Activated effector memory CD4-positive, alpha-beta T cell treated with anti-CD3 and anti-CD28 coated beads, Interleukin-2, amount 50 U/mL, for 16 hours (primary cell): Measurements from ENCODE around the gene INTS14.
A peak's percentile ranks its signal among the peaks of the same experiment; 100 is the strongest.

Source experiments
- DNase-seq: peaks from one replicate; pipeline ENCODE4 v3.0.0-alpha.2; 2020

INTS14 gene

GRCh38 chr15:65610871-65611718 is at the start of gene INTS14:
TSS of gene INTS14 (minus strand) at chr15:65611131. CDS start at chr15:65607380, 3,751 bp downstream.
- peak; percentile 97 for DNase-seq

DNA sequence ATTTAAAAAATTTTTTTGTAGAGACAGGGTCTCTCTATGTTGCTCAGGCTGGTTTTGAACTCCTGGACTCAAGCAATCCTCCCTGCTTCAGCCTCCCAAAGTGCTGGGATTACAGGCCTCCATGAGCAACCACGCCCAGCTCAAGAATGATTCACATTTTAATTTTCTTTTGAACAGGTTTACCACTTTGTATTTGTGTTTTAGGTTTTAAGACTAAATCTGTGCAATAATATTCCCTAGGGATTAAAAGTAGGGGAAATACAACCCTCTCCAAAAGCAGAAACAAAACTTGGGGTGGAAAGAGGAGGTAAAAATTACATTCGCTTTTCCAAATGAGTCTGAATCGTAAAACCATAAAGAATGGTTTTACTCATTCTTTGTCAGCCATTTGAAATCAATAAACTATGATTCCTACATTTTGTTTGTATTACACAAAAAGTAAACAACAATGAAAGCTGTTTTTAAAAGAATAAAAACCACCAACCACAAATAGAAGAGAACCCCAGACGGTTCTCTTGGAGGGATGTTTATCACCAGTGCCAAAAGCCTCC is 48.6 kb upstream of the INTS14 start:
- no peak for DNase-seq

GRCh38 chr15:65655457-65655856 is 44.5 kb upstream of the INTS14 start:
- no peak for DNase-seq

- DNase-seq, result no peak
Observed at GRCh38 chr15:65655026-65655425, 44.1 kb upstream of the INTS14 start.

- no peak for DNase-seq
Observed at GRCh38 chr15:65653801-65654521, 43.0 kb upstream of the INTS14 start.

DNA sequence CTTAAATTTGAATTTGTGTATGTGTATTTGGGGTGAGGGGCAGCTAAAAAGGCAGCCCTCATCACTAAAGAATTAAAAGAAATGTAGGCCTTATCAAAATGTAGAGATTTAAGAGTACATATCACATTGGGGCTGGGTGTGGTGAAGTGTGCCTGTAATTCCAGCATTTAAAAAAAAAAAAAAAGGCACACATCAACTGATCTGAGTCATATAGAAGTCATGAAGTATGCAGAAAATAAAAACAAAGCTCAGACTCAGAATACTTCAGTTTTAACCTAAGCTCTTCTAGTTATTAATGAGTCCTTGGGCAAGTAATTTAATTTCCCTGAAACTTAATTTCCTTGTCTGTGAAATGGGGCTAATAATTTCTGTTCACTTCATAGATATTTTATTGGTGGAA is 42.4 kb upstream of the INTS14 start:
- DNase-seq, result no peak

DNA sequence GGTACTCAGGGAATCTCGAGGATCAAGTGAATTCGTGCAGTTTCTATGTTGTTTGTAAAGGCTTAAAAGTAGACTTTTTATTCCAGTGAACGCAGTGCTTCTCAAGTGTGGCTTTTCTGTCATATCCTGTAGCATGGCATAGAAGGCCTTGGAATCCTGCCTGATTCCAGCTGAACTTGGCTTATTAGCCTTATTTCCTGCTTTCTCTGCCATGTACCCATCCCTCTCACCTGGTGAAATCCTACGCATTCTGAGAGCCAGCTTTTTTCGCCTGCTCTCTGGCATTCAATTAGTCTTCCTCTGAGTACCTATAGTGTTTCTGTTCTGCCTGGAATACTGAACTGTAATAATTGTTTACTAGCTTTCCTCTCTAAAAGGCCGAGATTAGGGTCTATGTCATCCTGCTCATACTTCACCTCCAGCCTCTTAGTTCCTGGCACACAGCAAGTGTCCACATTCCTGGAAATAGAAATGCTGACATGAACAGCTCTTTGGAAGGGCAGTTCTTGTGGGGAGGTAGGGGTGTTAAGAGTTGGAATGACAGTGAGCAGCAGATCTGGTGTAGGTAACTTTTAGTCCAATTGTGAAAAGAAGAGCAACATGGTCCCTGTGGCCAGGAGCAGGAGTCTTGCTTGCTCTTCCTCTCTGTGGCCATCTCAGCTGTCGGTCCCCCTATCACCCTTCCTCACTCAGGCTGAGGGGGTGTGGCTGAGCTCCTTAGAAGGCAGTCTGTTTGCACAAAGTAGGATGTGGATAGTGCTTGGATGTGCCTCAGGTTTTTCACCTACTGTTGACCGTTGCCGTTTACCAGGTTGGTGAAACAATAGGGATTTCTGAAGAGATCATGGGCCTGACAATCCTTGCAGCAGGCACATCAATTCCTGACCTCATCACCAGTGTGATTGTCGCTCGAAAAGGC is 41.2 kb upstream of the INTS14 start:
- no peak for DNase-seq

- no peak for DNase-seq
Observed at GRCh38 chr15:65651042-65651322, 40.1 kb upstream of the INTS14 start.

- DNase-seq, result no peak
Observed at GRCh38 chr15:65650312-65651041, 39.5 kb upstream of the INTS14 start.

GRCh38 chr15:65646486-65646885 is 35.6 kb upstream of the INTS14 start:
- no peak for DNase-seq

DNA sequence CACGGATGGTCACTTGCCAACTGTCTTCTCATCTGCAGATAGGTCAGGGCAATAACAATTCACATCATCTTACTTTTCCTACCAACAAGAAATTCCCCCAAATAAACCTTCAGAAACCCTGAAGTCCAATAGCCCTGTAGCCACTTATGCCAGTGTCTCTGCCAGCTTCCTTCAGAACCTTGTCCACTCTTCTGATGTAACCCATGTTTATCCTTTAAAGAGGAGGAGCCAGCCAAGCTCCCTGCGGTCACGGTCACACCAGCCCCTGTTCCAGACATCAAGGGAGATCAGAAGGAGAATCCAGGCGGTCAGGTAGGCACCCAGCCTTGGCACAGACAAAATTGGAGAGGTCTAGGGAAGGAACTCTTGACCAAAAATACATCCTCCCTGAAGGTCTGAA is 34.5 kb upstream of the INTS14 start:
- no peak for DNase-seq

GRCh38 chr15:65644282-65644681 is 33.4 kb upstream of the INTS14 start:
- DNase-seq, result no peak

DNA sequence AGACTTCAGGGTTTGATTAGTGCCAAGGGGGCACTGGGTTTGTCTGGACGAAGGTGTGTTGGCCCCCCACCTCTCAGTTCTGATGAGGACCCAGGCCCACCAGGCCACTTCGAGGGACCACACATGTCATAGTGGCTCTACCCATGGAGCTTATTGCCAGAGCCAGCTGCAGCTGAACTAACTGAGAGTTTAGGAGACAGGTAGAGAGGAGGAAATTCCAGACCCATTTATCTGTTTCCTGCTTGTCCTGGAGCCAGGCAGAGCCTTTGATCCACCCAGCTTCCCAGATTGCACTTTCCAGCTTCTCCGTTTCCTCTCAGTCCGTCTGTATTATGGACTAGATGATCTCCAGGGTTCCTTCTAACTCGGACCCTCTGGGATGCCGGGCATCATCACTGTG is 31.7 kb upstream of the INTS14 start:
- no peak for DNase-seq

- DNase-seq, result no peak
Observed at GRCh38 chr15:65641768-65642475, 31.0 kb upstream of the INTS14 start.

GRCh38 chr15:65639509-65639908 is 28.6 kb upstream of the INTS14 start:
- no peak for DNase-seq

DNA sequence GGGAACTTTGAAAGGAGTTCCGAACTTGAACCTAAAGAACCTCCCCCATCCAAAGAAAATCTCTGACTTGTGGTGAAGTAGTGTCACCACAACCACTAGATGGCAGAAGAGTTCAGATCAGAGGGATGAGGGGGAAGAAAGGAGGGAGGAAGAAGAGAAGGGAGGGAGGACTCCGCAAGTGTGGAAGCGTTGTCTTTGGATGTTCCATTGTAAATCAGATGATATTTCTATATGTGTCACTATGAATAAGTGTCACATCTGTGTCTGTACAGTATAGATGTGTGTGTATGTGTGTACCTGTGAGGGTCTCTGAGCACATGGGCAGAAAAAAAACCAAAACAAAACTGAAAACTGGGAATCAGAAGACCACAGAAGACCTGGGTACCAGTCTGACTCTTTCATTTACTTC is 27.8 kb upstream of the INTS14 start:
- DNase-seq, result no peak

- DNase-seq, result no peak
Observed at GRCh38 chr15:65638109-65638508, 27.2 kb upstream of the INTS14 start.

- no peak for DNase-seq
Observed at GRCh38 chr15:65634356-65634755, 23.4 kb upstream of the INTS14 start.

DNA sequence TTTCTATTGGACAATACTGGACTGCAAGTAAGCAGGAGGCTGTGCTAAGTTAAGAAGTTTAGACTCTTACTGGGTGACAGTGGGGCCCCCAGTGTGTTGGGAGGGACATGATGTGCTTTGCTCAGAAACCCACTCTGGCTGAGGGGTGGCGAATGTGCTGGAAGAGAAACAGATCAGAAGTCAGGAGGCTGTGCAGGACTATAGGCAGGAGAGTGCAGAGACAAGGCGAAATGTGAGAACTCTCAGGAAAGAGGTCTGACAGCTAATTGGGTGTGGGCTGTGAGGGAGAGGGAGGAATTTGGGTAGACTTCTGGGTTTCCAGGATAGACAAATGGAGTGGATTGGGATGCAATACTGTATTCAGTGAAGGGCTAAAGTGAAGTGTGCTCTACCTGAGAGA is 22.8 kb upstream of the INTS14 start:
- no peak for DNase-seq

GRCh38 chr15:65632780-65633375 is 21.9 kb upstream of the INTS14 start:
- no peak for DNase-seq

- DNase-seq, result no peak
Observed at GRCh38 chr15:65631503-65631902, 20.6 kb upstream of the INTS14 start.
